ENCODE results near the gene DDA1.
"Not testable (repeated sequence)": the region's sequence is repeated elsewhere in the genome, so short reads cannot be mapped to it uniquely, and the experiment has no call there.

Gene DDA1

DNA sequence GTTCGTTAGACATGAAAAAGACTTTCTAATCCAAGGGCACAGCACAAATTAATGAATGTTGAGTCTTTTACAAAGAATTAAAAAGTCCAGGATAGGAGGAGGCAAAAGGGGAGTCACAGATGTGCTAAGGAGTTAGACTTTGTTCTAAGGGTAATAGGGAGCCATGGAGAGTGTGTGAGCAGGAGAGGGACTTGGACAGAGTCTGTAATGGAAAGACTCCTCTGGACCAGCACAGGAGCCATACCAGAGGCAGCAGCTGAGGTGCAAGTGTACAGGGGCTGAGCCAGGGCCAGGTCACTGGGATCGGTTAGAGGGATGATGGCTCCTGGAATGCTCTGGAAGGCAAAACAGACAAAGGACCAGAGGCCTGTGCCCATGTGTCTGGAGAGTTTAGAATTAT is 38.5 kb downstream of the DDA1 start:
- DNase-seq, result no peak

GRCh38 chr19:17348700-17349099 is 39.3 kb downstream of the DDA1 start:
- DNase-seq, result no peak

DNA sequence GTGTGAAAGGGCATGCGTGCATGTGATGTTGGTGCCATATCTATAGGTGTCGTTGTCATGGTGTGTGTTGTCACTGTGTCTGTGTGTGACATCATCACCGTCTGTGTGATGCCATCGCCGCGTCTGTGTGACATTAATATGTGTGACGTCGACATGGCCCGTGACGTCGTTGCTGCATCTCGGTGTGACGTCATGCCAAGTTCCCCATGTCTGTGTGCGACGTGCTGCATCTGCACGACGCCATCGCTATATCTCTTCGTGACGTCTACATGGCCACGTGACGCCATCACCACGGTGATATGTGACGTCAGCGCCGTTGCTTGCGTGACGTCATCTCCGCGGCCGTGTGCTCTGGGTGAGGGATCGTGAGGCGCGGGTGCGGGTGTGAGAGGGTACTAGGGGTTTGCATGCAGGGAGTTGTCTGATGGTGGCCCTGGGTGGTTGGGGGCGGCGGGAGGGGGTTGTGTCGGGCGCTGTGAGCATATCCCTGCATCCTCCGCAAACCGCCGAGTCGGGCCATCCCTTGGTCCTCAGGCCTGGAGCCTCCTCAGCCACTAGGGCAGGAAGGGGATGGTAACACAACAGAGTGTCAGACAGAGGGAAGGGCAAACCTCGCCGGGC is 42.6 kb downstream of the DDA1 start:
- DNase-seq, result no peak

DNA sequence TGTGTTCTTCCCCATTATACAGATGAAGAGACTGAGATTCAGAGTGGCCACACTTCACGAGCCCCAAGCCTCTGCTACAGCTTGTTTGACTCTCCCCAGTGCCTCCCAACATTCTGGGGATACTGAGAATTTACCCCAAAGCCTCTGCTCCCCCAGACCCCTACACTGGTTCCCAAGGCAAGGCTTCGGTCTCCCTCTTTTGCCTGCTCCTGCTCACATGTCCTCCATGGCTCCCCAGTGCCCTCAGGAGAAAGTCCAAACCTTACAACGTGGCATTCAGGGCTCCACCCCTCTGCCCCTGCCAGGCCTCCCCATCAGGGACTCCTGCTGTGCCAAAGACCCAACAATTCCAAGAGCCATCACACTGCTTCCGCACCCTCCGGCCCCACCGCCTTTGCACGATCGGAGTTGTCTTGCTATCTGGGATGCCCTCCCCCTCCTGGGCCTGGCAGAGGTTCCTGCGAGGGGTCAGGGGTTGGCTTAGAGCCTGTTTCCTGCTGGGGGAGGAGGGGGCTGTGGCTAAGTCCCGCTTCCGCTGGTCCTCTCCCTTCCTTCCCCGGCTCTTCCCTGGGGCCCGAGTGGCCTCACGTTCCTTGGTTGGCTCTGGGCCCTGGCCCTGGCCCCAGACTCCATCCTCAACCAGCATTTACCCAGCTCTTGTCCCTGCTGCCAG is 43.4 kb downstream of the DDA1 start:
- no peak for DNase-seq

GRCh38 chr19:17353386-17353785 is 44.0 kb downstream of the DDA1 start:
- no peak for DNase-seq

DNA sequence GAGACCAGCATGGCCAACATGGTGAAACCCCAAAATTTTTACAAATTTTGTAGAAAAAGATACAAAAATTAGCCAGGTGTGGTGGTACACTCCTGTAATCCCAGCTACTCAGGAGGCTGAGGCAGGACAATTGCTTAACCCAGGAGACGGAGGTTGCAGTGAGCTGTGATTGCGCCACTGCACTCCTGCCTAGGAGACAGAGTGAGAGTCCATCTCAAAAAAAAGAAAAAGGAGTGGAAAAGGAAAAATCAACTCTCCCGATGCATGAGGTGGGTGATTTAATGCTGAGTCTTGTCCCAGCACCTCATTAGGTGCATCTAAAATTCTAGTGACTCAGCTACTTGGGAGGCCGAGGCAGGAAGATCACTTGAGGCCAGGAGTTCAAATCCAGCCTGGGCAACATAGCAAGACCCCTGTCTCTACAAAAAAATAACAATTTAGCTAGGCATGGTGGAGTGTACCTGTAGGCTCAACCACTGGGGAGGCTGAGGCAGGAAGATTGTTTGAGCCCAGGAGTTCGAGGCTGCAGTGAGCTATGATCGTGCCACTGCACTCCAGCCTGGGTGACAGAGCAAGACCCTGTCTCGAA is 47.8 kb downstream of the DDA1 start:
- DNase-seq, result no peak

DNA sequence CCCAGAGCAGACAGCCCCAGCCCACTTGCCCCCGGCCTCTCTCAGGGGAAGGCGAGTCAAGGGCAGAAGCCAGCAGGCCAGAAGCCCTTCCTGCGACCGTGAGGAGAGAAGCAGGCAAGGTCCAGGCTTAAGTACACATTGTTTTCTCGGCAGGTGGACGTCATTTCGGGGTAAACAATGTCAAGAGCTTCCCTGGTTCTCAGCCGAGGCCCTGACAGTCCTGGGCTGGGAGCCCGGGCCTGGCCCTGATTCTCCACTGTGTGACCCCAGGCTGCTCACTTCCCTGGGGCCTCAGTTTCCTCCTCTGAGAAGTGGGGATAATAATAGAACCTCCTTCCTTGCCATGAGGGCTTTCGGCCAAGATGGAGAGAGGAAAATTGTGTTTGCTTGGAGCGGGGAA is 48.4 kb downstream of the DDA1 start:
- DNase-seq, result no peak

GRCh38 chr19:17358395-17358794 is 49.0 kb downstream of the DDA1 start:
- no peak for DNase-seq

DNA sequence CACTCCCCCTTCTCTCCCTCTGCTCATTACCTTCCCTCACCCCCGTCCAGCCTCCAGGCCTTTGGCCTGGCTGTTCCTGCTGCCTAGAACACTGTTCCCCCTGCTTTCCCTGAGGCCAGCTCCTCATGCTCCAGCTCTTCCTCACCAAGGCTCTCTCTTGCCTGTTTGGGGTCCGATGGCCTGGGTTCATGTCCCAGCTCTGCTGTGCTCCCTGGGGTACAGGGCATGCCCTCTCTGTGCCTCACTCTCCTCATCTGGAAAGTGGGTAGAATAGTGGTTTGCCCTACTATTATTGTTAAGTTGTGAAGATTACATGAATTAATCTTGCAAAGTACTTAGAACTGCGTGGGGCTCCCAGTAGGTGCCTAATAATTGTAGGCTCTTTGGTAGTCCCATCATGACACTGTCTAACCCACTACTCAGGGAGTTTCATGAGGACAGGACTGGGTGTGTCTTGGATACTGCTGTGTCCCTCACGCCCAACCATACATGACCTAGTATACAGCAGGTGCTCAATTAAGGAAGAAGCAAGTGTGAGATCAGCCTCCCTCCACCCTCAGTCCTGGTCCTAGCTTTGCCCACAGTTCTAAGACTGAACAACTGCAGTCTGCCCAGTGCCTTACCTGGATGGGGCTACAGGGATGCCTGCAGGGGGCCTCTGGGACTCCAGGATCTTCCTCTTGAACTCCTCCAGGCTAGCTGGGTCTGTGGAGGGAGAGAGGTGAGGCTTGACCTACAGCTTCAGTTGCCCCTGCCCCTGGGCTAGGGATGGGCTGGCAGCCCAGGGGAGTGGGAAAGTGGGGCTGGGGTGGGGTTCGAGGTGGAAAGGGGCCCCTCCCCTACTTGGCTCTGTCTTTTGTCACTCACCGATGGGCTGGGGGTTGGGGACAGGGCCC is 50.8 kb downstream of the DDA1 start:
- DNase-seq, result no peak

DNA sequence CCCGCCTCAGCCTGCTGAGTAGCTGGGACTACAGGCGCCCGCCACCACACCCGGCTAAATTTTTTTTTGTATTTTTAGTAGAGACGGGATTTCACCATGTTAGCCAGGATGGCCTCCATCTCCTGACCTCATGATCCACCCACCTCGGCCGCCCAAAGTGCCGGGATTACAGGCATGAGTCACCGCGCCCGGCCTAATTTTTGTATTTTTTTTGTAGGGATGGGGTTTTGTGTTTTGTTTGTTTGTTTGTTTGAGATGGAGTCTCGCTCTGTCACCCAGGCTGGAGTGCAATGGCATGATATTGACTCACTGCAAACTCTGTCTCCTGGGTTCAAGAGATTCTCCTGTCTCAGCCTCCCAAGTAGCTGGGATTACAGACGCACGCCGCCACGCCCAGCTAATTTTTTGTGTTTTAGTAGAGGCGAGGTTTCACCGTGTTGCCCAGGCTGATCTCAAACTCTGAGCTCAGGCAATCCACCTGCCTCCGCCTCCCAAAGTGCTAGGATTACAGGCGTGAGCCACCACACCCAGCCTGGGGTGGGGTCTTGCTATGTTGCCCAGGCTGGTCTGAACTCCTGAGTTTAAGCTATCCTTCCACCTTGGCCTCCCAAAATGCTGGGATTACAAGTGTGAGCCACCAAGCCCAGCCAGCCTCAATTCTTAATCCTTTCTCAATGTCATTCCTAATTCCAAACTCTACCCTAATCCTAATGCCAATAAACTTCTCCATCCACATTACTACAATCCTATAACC is 54.7 kb downstream of the DDA1 start:
- not testable (repeated sequence) for DNase-seq

DNA sequence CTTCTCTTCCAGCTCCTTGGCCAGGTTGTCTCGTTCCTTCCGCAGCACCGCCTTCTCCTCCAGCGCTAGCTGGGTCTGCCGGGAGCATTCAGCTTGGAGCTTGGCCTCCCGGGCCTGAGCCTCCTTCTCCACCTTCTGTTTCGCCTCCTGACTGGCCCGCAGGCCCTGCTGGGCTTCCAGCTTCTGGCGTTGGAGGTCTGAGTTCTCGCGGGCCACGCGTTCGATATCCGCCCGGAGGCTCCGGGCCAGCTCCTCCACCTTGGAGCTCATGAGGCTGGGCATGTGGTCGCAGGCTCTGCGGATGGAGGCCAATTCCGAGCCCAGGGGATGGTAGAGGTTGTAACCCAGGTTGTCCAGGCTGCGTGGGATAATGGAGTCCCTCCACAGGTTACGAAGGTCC is 56.0 kb downstream of the DDA1 start:
- no peak for DNase-seq

- DNase-seq, result peak; percentile 86 to 96 (median 91)
These were observed 60.7 kb downstream of the DDA1 start for GRCh38 chr19:17370026-17370587.

All from suppressor macrophage treated with lipopolysaccharide for 1 hour (primary cell).